GM20000 (cell line): ENCODE measurements around the gene FANCE.

Experiments used
- DNase-seq: peaks from one replicate; pipeline ENCODE4 v3.0.0; 2012; ENCODE audit warnings: low spot score
- TF ChIP-seq, protein P1 (sequence below): IDR thresholded peaks from 2 replicates; pipeline ENCODE4 v1.5.1; 2012; ENCODE audit warnings: mild to moderate bottlenecking, control low read depth; ENCODE audit errors: extremely low read depth, missing control alignments

FANCE gene

DNA sequence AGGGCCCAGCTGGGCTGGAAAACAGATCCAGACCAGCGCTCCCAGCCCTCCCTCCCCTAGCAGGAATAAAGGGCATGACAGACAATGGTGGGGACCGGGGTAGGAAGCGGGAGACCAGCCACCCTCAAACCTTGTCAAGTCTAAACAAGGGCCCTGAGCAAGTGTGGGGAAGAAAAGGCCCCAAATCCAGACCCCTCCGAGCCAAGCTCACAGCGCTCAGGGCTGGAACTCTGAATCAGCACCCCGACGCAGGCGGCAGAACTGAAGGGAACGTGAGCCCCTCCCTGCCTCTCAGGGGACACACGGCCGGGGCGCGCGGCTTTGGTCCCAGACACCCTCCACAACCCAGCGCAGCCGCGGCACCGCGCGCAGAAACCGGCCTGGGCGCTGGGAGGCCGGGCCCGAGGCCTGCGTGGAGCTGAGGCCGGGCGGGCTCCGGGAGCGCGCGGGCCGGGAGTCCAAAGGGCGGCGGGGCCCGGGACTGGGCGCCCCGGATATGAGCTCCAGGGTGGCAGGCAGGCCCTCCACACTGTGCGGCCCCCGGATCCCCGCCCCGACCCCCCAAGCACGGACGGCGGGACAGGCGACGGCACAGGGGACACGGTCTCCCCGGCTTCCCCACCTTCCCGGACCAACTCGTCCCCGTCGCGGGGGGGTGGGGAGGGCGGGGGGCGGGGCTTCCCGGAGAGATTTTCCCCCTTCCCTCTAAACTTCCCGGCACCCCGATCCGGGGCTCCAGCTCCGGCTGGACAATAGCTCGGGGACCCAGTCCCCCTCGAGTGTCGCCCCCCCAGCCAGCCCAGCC, 44.1 kb downstream of the FANCE start:
- TF ChIP-seq, protein P1, sequence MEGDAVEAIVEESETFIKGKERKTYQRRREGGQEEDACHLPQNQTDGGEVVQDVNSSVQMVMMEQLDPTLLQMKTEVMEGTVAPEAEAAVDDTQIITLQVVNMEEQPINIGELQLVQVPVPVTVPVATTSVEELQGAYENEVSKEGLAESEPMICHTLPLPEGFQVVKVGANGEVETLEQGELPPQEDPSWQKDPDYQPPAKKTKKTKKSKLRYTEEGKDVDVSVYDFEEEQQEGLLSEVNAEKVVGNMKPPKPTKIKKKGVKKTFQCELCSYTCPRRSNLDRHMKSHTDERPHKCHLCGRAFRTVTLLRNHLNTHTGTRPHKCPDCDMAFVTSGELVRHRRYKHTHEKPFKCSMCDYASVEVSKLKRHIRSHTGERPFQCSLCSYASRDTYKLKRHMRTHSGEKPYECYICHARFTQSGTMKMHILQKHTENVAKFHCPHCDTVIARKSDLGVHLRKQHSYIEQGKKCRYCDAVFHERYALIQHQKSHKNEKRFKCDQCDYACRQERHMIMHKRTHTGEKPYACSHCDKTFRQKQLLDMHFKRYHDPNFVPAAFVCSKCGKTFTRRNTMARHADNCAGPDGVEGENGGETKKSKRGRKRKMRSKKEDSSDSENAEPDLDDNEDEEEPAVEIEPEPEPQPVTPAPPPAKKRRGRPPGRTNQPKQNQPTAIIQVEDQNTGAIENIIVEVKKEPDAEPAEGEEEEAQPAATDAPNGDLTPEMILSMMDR: no peak
- no peak for DNase-seq

DNA sequence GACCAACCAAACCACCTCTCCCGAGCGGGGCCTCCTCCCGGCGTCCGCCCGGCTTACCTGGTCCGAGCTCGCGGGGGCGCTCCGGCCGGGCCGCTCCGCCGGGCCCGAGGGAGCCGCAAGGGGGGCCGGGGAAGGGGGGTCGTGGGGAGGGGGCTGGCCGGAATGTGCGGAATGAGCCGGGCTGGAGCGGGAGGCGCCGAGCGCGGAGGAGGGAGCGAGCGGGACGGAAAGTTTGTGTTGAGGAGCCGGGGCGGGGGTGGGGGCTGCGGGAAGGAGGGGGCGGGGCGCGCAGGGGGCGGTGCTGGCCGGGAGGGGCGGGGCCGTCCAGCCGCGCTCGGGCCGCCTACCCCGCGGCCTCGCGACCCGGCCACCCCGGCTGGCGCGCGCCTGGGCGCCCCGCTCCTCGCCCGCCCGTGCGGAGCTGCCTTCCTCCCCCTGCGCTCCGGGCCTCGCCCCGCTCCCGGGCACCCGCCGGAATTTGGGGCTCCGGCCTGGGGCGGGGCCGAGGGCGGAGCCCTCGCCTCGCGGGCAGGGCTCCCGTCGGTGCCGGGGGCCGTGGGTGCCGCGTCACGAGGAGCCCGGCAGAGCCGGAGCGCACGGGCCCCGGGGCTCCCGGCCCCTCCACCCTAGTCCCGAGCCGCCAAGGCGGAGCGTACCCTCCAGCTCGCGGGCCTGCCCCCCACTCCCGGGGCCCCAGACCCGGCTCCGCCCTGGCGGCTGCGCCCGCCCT, 44.9 kb downstream of the FANCE start, which contains the start of gene TEAD3:
TSS of gene TEAD3 (minus strand) at position 239 of the 730 bp plus-strand sequence.
- DNase-seq: peak; percentile 96
- TF ChIP-seq, protein P1: no peak

DNA sequence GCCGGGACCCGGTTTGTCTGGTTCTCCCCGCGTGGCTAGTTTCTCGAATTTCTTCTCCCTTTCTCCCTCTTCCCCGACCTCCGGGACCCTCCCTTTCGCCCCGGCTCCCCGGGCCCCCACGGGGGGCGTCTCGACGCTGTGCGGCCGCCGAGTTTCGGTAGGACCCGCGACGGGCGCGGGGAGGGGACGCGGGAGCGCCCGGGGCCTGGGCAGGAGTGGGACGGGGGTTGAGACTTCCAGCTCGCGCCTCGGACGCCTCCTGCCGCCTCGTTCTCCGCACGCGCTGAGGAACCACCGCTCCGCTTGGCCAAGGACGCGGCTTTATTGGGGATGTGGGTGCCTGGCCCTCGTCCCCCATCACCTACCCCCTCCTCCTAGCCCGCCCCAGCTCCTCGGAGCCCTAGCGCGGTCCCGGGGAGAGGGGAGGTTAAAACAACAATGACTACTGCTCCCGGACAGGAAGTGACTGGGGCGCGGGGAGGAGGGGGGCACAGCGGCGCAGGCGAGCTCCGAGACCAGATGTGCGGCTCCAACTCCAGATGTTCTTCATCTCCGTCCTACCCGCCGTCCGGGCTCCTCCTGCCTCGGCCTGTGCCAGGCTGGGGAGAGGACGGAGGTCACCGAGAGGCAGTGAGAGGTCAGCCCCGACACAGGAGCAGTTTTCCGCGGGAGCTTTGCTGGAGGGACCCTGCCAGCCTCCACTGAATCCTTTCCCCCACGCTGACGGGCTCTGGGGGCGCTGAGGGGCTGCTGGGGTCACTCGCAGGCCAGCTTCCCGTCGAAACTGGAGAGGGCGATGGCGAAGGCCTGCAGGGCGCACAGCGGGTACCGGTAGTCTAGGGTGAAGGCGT, 45.7 kb downstream of the FANCE start:
- peak; percentile 65 for DNase-seq
- TF ChIP-seq, protein P1: no peak

DNA sequence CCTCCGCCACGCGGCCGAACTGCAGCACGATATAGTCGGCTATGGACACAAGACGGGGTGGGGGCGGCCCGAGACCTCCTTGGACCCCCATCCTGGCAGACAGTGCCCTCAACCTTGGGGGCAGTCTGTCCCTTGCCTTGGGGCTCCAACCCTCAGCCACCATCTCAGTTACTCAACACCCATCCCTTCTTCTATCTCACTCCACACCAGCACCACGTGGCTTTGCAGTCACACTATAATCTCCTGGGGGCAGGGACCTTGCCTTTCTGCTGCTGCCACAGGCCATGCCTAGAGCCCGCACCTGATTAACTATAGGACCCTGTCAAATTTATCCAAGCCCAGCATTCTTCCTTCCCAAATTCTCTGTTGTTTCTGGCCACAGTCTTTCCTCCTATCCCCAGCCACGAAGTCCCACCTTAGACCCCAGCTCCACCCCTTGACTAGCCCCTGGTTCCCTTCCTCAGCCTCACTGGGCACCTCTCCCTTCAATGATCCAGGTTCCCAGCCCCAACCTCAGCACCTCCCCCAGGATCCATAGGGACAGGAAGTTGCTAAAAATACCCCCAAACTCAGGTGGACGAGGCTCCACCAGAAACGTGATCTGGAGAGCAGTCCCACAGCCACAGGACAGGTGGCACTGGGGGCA, 46.4 kb downstream of the FANCE start:
- DNase-seq: no peak
- TF ChIP-seq, protein P1: no peak

DNA sequence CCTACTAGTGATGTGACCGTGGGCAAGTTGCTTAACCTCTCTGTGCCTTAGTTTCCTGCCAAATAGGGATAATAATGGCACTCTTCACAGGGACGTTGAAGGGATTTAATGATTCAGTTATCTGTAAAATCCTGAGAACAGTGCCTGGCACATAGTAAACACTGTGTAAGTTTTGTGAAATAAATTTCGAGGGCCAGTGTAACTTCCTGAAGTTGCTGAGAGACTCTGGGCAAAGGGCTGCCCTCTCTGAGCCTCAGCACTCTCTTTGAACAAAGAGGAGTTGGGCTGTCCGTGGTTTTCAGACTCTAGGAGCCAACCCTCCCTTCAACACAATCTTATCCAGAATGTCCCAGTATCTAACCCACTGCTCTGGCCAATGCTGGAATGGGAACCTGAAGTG, 47.2 kb downstream of the FANCE start:
- TF ChIP-seq, protein P1: no peak
- DNase-seq: no peak

- DNase-seq: no peak
- TF ChIP-seq, protein P1: no peak
Observed at GRCh38 chr6:35500782-35501181, 48.6 kb downstream of the FANCE start.
